Suprapubic skin (tissue), 4 donors: ENCODE data around the gene ABCC5. TPM values are rescaled to one million over a fixed set of nuclear protein-coding genes. Genes with fewer than 3 reads are reported as not detected.
"Not testable (repeated sequence)": the region's sequence is repeated elsewhere in the genome, so short reads cannot be mapped to it uniquely, and the experiment has no call there.

Experiments
- DNase-seq, 2 donors: peaks; one replicate each; pipeline ENCODE4 v3.0.0-alpha.2; 2019; ENCODE audit warnings: low spot score in 2 of 2
- H3K27ac ChIP-seq: fragments of 200-600 bp; sonication (generic); one replicate; pipeline ENCODE4 v1.5.1; 2019
- H3K27me3 ChIP-seq: fragments of 200-600 bp; sonication (generic); one replicate; pipeline ENCODE4 v1.5.1; 2019
- H3K36me3 ChIP-seq: fragments of 200-600 bp; sonication (generic); one replicate; pipeline ENCODE4 v1.5.1; 2019
- H3K4me1 ChIP-seq: fragments of 200-600 bp; sonication (generic); one replicate; pipeline ENCODE4 v1.5.1; 2019
- H3K4me3 ChIP-seq: fragments of 200-600 bp; sonication (generic); one replicate; pipeline ENCODE4 v1.5.1; 2019; ENCODE audit warnings: mild to moderate bottlenecking
- H3K9me3 ChIP-seq: fragments of 200-600 bp; sonication (generic); one replicate; pipeline ENCODE4 v1.5.1; 2019
- EP300 ChIP-seq: sonication (generic); formaldehyde crosslinking; IDR thresholded peaks from one replicate; pipeline ENCODE4 v1.6.1; 2017; ENCODE audit warnings: antibody characterized with exemption
- POLR2A ChIP-seq, 2 donors: fragments of 450-650 bp; IDR thresholded peaks; one replicate each; pipeline ENCODE4 v1.6.1; 2017; ENCODE audit warnings: antibody characterized with exemption in 2 of 2, mild to moderate bottlenecking in 2 of 2, moderate library complexity in 2 of 2
- POLR2AphosphoS5 ChIP-seq, 3 donors: sonication (generic); formaldehyde crosslinking; IDR thresholded peaks; one replicate each; pipeline ENCODE4 v1.6.1; 2017; ENCODE audit warnings: antibody characterized with exemption in 3 of 3
- WGBS: methylation state at CpG from one replicate; pipeline ENCODE4 v1.1.5; 2018; 5-methylcytosine and 5-hydroxymethylcytosine counted together
- total RNA-seq, 4 donors: library from RNA; depleted of rRNA; stranded (reverse); fragments of >200 nt; gene quantifications; one replicate each; pipeline ENCODE4 v1.1.0, GENCODE V29; 2016
- TF ChIP-seq, protein P1 (sequence below), 2 donors: fragments of 200-600 bp in 1 of 2; fragments of 450-650 bp in 1 of 2; sonication (generic) in 1 of 2; IDR thresholded peaks; one replicate each; pipeline ENCODE4 v1.5.1; 2016 to 2019; ENCODE audit warnings: antibody characterized with exemption in 2 of 2, mild to moderate bottlenecking in 1 of 2, moderate library complexity in 1 of 2

Gene ABCC5
- total RNA-seq, 4 donors from 2014 or later = 10.5 to 18.3 (median 13.8) TPM

DNA sequence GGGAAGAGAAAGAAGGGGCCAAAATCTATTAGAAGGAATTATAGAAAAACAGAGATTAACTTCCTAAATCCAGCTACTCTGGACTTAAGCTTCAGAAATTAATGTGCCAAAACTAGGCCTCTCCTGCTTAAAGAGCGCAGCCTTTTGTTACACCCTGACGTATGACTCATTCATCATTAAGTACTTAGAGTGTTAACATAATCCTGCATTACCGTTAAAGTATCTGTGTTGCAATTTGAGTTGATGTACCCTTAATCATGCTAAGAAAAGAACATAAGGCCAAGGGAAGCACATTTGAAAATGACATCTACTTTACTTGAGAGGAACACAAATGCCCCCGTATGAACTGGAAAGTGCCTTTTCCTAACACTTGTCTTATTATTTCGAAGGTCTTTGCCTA lies 21.7 kb upstream of the ABCC5 start:
- 65% methylated on average over 5 of the region's 5 CpGs for WGBS
- H3K27me3 ChIP-seq = no peaks in the 10 kb centered on the region
- no peaks in the 10 kb centered on the region for H3K9me3 ChIP-seq
- no peaks in the 10 kb centered on the region for H3K36me3 ChIP-seq
- DNase-seq = no peak
- no peak overlapping the region for H3K27ac ChIP-seq
- no peaks in the 10 kb centered on the region for H3K4me1 ChIP-seq
- TF ChIP-seq POLR2A (IDR thresholded peaks at IDR 0.05) (no peak), EP300 (no peak), POLR2AphosphoS5 (IDR thresholded peaks at IDR 0.05) (no peak)
- TF ChIP-seq, protein P1, sequence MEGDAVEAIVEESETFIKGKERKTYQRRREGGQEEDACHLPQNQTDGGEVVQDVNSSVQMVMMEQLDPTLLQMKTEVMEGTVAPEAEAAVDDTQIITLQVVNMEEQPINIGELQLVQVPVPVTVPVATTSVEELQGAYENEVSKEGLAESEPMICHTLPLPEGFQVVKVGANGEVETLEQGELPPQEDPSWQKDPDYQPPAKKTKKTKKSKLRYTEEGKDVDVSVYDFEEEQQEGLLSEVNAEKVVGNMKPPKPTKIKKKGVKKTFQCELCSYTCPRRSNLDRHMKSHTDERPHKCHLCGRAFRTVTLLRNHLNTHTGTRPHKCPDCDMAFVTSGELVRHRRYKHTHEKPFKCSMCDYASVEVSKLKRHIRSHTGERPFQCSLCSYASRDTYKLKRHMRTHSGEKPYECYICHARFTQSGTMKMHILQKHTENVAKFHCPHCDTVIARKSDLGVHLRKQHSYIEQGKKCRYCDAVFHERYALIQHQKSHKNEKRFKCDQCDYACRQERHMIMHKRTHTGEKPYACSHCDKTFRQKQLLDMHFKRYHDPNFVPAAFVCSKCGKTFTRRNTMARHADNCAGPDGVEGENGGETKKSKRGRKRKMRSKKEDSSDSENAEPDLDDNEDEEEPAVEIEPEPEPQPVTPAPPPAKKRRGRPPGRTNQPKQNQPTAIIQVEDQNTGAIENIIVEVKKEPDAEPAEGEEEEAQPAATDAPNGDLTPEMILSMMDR (IDR thresholded peaks at IDR 0.05) = no peak
- H3K4me3 ChIP-seq = no peak overlapping the region

DNA sequence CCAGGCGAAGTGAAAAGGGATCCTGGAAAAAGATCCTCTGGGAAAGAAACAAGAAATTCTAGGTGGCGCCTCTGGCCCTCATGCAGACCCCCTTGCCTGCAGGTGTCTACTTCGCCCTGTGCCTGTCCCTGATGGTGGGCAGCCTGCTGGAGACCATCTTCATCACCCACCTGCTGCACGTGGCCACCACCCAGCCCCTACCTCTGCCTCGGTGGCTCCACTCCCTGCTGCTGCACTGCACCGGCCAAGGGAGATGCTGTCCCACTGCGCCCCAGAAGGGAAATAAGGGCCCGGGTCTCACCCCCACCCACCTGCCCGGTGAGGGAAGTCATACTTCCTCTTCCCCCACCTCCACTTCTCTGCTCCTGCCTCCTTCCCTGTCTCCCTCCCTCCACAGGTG lies 20.6 kb upstream of the ABCC5 start:
- not testable (repeated sequence) for H3K4me3 ChIP-seq, H3K4me1 ChIP-seq, H3K36me3 ChIP-seq, H3K27ac ChIP-seq, H3K27me3 ChIP-seq, H3K9me3 ChIP-seq
- 88% methylated on average over 9 of the region's 9 CpGs for WGBS
- peak in 1 of 2 donors; percentile 62 for DNase-seq

DNA sequence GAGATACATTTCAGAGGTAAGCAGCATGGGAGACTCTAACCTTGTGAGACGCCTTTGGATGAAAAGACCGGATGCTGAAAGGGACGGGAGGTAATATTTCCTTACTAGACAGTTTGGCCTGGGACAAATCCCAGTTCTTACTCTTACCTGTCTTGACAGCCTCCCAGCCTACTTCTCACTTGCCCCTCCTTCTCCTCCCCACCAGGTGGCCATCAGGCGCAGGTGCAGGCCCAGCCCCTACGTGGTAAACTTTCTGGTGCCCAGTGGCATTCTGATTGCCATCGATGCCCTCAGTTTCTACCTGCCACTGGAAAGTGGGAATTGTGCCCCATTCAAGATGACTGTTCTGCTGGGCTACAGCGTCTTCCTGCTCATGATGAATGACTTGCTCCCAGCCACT lies 20.1 kb upstream of the ABCC5 start:
- TF ChIP-seq, protein P1 (IDR thresholded peaks at IDR 0.05) = no peak
- TF ChIP-seq POLR2AphosphoS5 (IDR thresholded peaks at IDR 0.05) = no peak
- no peak for TF ChIP-seq POLR2A (IDR thresholded peaks at IDR 0.05)
- TF ChIP-seq EP300 = no peak
- WGBS = 73% methylated on average over 7 of the region's 7 CpGs
- DNase-seq = no peak

DNA sequence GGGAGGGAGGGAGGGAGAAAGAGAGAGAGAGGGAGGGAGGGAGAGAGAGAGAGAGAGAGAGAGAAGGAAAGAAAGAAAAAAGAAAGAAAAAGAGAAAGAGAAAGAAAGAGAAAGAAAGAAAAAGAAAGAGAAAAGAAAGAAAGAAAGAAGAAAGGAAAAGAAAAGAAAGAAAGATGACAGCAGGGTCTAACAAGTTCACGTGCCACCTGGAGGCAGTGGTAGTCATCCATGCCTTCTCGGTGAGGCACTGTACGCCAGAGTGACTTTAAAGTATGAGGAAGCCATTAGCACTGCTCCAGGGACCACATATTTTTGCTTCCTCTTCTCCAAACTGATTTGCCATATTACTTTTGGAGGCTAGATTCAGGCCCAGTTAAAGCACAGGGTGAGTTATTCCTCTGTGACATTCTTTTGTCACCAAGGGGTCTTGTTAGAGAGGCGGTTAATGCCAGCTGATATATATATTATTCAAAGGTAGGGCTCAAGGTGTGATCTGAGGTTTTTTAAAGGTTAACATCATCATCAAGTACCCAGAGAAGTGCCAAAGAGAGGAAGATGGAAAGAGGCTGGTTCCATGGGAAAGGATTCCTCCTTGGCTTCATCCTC lies 13.6 kb upstream of the ABCC5 start, which contains the start of gene HTR3D:
Gene HTR3D, plus strand, starts transcription at position 556 of the 606 bp plus-strand sequence. Its CDS starts 0 bp downstream, at position 556.
- WGBS = 62% methylated on average over 4 of the region's 4 CpGs
- no peak within 1 kb of the TSS for H3K4me3 ChIP-seq
- TF ChIP-seq, protein P1 (IDR thresholded peaks at IDR 0.05) = no peak
- TF ChIP-seq POLR2A (IDR thresholded peaks at IDR 0.05) = no peak
- no peak for TF ChIP-seq EP300
- no peak for TF ChIP-seq POLR2AphosphoS5 (IDR thresholded peaks at IDR 0.05)
- no peak within 1 kb of the TSS for H3K27ac ChIP-seq
- no peaks in the 10 kb centered on the region for H3K36me3 ChIP-seq
- H3K9me3 ChIP-seq = no peaks in the 10 kb centered on the region
- H3K4me1 ChIP-seq = no peaks in the 10 kb centered on the region
- no peaks in the 10 kb centered on the region for H3K27me3 ChIP-seq
- no peak for DNase-seq

More for the DNA sequence above, 20.1 kb upstream of the ABCC5 start:
- H3K27ac ChIP-seq = no peak overlapping the region
- H3K27me3 ChIP-seq = no peaks in the 10 kb centered on the region
- no peaks in the 10 kb centered on the region for H3K4me1 ChIP-seq
- H3K4me3 ChIP-seq = no peak overlapping the region
- H3K9me3 ChIP-seq = no peaks in the 10 kb centered on the region
- no peaks in the 10 kb centered on the region for H3K36me3 ChIP-seq

DNA sequence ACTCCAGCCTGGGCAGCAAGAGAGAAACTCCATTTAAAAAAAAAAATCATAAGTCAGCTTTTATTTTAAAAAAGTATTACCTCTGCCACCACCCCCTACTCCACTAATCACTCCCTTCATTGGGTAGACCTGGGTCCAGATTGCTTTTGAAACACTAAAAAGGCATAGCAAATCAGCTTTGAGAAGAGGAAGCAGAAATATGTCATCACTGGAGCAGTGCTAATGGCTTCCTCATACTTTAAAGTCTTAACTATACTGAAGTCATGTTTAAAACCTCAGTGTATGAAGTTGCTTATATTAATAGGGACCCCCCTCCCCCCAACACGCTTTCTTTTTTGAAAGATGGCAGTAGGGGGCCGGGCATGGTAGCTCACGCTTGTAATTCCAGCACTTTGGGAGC lies 12.9 kb upstream of the ABCC5 start:
- Histone ChIP-seq H3K4me1 (no peaks in the 10 kb centered on the region), H3K4me3 (no peak overlapping the region), H3K27ac (no peak overlapping the region), H3K9me3 (no peaks in the 10 kb centered on the region), H3K36me3 (no peaks in the 10 kb centered on the region), H3K27me3 (no peaks in the 10 kb centered on the region)
- 81% methylated on average over 3 of the region's 3 CpGs for WGBS
- DNase-seq = no peak
- TF ChIP-seq, protein P1 (IDR thresholded peaks at IDR 0.05) = no peak
- TF ChIP-seq POLR2A (IDR thresholded peaks at IDR 0.05) (no peak), POLR2AphosphoS5 (IDR thresholded peaks at IDR 0.05) (no peak), EP300 (no peak)

DNA sequence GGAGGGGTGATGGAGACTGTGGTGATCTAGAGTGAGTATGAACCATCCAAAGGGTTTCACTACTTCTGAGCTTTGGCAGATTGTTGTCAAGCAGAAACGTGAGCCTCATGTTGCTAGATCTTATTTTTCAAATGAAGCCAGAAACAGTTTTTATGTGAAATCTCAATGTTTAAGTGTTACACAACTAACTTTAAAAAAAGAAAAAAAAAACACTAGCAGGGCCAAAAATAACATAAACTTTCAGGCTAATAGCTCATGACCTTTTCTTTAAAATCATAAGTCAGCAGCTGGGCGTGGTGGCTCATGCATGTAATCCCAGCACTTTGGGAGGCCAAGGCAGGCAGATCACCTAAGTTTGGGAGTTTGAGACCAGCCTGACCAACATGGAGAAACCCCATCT lies 11.8 kb upstream of the ABCC5 start:
- no peak overlapping the region for H3K4me3 ChIP-seq
- no peaks in the 10 kb centered on the region for H3K27me3 ChIP-seq
- H3K36me3 ChIP-seq = no peaks in the 10 kb centered on the region
- H3K27ac ChIP-seq = no peak overlapping the region
- H3K4me1 ChIP-seq = no peaks in the 10 kb centered on the region
- DNase-seq = peak in 1 of 2 donors; percentile 69
- WGBS = 71% methylated on average over 2 of the region's 2 CpGs
- TF ChIP-seq POLR2A (IDR thresholded peaks at IDR 0.05) (no peak), EP300 (no peak), POLR2AphosphoS5 (IDR thresholded peaks at IDR 0.05) (no peak)
- TF ChIP-seq, protein P1 (IDR thresholded peaks at IDR 0.05) = no peak
- no peaks in the 10 kb centered on the region for H3K9me3 ChIP-seq

DNA sequence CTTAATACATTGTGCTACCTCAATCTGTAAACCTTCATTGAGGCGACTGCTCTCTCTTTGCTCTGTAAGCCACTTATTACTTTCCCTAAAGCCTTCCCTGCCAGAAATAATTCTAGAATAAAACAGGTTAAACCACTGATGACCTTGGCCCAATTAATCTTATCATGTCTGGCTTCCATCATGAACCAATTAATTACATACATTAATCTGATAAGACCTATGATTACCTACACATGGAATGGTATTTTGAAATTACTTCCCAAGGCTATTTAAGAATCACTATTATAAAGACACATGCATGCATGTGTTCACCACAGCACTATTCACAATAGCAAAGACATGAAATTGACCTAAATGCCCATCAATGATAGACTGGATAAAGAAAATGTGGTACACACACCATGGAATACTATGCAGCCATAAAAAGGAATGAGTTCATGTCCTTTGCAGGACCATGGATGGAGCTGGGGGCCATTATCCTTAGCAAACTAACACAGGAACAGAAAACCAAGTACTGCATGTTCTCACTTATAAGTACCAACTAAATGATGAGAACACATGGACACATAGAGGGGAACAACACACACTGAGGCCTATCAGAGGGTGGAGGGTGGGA lies 10.7 kb upstream of the ABCC5 start:
- not testable (repeated sequence) for H3K4me3 ChIP-seq, H3K4me1 ChIP-seq, H3K27ac ChIP-seq, H3K9me3 ChIP-seq, H3K27me3 ChIP-seq, H3K36me3 ChIP-seq, DNase-seq
- WGBS = 73% methylated on average over 1 of the region's 1 CpG

DNA sequence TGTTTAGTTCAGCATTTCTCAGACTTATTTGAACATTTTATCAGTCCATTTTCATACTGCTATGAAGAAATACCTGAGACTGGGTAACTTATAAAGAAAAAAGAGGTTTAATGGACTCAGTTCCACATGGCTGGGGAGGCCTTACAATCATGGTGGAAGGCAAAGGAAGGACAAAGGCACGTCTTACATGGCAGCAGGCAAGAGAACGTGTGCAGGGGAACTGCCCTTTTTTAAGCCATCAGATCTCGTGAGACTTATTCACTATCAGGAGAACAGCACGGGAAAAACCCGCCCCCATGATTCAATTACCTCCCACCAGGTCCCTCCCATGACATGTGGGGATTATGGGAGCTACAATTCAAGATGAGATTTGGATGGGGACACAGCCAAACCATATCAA lies 7.6 kb upstream of the ABCC5 start:
- not testable (repeated sequence) for H3K4me3 ChIP-seq, H3K36me3 ChIP-seq, H3K27me3 ChIP-seq, H3K4me1 ChIP-seq, H3K27ac ChIP-seq, H3K9me3 ChIP-seq
- 79% methylated on average over 5 of the region's 5 CpGs for whole genome bisulfite sequencing
- DNase-seq = peak in 1 of 2 donors; percentile 32
